Right atrium auricular region (tissue), 2 donors: ENCODE results near the gene CILP2. TPM values are rescaled to one million over a fixed set of nuclear protein-coding genes. Genes with fewer than 3 reads are reported as not detected.

Source experiments
- DNase-seq: peaks from one replicate; pipeline ENCODE4 v3.0.0-alpha.2; 2019; ENCODE audit warnings: low spot score
- H3K27ac ChIP-seq, 2 donors: fragments of 200-600 bp; sonication (generic); 1 replicate in 1 of 2; 2 replicates in 1 of 2; pipeline ENCODE4 v1.5.1; 2016 to 2019
- H3K27me3 ChIP-seq, 2 donors: fragments of 200-600 bp; sonication (generic); one replicate each; pipeline versions ENCODE4 v1.5.1 to v1.6.0; 2017 to 2019
- H3K36me3 ChIP-seq: fragments of 200-600 bp; sonication (generic); one replicate; pipeline ENCODE4 v1.5.1; 2016
- H3K4me1 ChIP-seq, 2 donors: fragments of 200-600 bp; sonication (generic); one replicate each; pipeline versions ENCODE4 v1.5.1 to v1.6.0; 2017 to 2019
- H3K4me3 ChIP-seq, 2 donors: fragments of 200-600 bp; sonication (generic); 1 replicate in 1 of 2; 2 replicates in 1 of 2; pipeline ENCODE4 v1.5.1; 2017 to 2019; ENCODE audit warnings: mild to moderate bottlenecking in 1 of 2, moderate library complexity in 1 of 2
- H3K9me3 ChIP-seq, 2 donors: fragments of 200-600 bp; sonication (generic); one replicate each; pipeline ENCODE4 v1.5.1; 2019
- total RNA-seq, 2 donors: library from RNA; depleted of rRNA; stranded (reverse); fragments of >200 nt; gene quantifications; one replicate each; pipeline ENCODE4 v1.1.0, GENCODE V29; 2016
- TF ChIP-seq, protein P1 (sequence below), 2 donors: fragments of 200-600 bp; sonication (generic); IDR thresholded peaks; one replicate each; pipeline ENCODE4 v1.5.1; 2019; ENCODE audit warnings: antibody characterized with exemption in 2 of 2

CILP2 gene
- total RNA-seq, 2 donors from 2014 or later, result 0.19 to 0.24 TPM

DNA sequence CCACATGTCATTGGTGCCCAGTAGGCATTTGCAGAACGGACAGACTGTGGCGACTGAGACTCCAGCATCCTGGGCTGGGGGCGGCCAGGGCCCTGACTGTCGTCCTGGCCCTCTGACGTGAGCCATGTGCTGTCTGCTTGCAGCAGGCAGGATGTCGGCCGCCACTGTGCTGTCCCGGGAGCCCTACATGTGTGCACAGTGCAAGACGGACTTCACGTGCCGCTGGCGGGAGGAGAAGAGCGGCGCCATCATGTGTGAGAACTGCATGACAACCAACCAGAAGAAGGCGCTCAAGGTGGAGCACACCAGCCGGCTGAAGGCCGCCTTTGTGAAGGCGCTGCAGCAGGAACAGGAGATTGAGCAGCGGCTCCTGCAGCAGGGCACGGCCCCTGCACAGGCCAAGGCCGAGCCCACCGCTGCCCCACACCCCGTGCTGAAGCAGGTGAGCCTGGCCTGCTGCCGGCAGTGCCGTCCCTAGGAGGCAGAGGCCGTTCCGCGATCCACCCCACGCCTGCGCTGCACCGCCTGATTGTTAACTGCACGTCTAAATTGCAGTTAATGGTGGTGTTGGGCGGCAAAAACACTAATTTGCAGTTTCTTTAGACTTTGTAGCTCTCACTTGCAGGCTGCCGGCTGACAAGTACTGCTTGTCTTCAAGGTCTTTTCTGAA, 37.0 kb upstream of the CILP2 start:
- no peak overlapping the region for H3K4me3 ChIP-seq
- TF ChIP-seq, protein P1, sequence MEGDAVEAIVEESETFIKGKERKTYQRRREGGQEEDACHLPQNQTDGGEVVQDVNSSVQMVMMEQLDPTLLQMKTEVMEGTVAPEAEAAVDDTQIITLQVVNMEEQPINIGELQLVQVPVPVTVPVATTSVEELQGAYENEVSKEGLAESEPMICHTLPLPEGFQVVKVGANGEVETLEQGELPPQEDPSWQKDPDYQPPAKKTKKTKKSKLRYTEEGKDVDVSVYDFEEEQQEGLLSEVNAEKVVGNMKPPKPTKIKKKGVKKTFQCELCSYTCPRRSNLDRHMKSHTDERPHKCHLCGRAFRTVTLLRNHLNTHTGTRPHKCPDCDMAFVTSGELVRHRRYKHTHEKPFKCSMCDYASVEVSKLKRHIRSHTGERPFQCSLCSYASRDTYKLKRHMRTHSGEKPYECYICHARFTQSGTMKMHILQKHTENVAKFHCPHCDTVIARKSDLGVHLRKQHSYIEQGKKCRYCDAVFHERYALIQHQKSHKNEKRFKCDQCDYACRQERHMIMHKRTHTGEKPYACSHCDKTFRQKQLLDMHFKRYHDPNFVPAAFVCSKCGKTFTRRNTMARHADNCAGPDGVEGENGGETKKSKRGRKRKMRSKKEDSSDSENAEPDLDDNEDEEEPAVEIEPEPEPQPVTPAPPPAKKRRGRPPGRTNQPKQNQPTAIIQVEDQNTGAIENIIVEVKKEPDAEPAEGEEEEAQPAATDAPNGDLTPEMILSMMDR (IDR thresholded peaks at IDR 0.05), result no peak
- H3K27me3 ChIP-seq, result no peaks in the 10 kb centered on the region
- no peak for DNase-seq
- no peaks in the 10 kb centered on the region for H3K4me1 ChIP-seq
- peaks cover 95% of the 10 kb centered on the region for H3K36me3 ChIP-seq
- H3K27ac ChIP-seq, result no peak overlapping the region
- no peaks in the 10 kb centered on the region for H3K9me3 ChIP-seq

DNA sequence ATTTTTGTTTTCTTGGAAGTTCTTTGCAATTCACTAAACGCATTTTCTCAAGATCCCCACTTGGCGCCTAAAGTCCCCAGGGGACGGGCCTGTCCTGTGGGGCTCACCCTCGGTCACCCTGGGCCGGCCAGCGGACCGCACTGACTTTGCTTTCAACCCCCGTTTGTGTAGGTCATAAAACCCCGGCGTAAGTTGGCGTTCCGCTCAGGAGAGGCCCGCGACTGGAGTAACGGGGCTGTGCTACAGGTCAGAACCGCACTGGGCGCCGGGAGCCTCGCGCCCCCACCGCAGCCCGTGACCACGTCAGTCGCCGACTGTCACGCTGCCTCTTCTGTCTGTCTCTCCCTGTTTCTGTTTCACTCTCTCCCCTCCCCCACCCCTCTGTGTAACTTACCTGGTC, 36.3 kb upstream of the CILP2 start:
- no peak overlapping the region for H3K4me3 ChIP-seq
- no peaks in the 10 kb centered on the region for H3K4me1 ChIP-seq
- TF ChIP-seq, protein P1 (IDR thresholded peaks at IDR 0.05), result no peak
- H3K27ac ChIP-seq, result no peak overlapping the region
- no peak for DNase-seq
- peaks cover 93% of the 10 kb centered on the region for H3K36me3 ChIP-seq
- no peaks in the 10 kb centered on the region for H3K9me3 ChIP-seq
- H3K27me3 ChIP-seq, result no peaks in the 10 kb centered on the region

DNA sequence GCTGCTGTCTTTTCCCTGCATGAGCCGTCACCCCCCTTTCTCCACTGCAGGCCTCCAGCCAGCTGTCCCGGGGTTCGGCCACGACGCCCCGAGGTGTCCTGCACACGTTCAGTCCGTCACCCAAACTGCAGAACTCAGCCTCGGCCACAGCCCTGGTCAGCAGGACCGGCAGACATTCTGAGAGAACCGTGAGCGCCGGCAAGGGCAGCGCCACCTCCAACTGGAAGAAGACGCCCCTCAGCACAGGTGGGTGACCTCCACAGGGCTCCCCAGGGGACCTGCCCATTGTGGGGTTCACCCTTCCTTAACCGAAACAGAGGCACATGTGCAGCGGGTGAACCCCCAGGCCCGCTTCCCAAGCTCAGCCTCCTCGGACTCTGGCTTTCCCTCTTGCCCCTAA, 35.8 kb upstream of the CILP2 start:
- DNase-seq, result no peak
- Histone ChIP-seq H3K27ac (no peak overlapping the region), H3K27me3 (no peaks in the 10 kb centered on the region), H3K9me3 (no peaks in the 10 kb centered on the region), H3K36me3 (peaks cover 91% of the 10 kb centered on the region), H3K4me3 (no peak overlapping the region), H3K4me1 (no peaks in the 10 kb centered on the region)
- TF ChIP-seq, protein P1 (IDR thresholded peaks at IDR 0.05), result no peak

- Histone ChIP-seq H3K9me3 (no peaks in the 10 kb centered on the region), H3K4me1 (no peaks in the 10 kb centered on the region), H3K27me3 (no peaks in the 10 kb centered on the region), H3K27ac (no peak overlapping the region), H3K36me3 (peaks cover 88% of the 10 kb centered on the region), H3K4me3 (no peak overlapping the region)
- DNase-seq, result no peak
- TF ChIP-seq, protein P1 (IDR thresholded peaks at IDR 0.05), result no peak
These were observed 35.1 kb upstream of the CILP2 start for GRCh38 chr19:19502808-19503602.

DNA sequence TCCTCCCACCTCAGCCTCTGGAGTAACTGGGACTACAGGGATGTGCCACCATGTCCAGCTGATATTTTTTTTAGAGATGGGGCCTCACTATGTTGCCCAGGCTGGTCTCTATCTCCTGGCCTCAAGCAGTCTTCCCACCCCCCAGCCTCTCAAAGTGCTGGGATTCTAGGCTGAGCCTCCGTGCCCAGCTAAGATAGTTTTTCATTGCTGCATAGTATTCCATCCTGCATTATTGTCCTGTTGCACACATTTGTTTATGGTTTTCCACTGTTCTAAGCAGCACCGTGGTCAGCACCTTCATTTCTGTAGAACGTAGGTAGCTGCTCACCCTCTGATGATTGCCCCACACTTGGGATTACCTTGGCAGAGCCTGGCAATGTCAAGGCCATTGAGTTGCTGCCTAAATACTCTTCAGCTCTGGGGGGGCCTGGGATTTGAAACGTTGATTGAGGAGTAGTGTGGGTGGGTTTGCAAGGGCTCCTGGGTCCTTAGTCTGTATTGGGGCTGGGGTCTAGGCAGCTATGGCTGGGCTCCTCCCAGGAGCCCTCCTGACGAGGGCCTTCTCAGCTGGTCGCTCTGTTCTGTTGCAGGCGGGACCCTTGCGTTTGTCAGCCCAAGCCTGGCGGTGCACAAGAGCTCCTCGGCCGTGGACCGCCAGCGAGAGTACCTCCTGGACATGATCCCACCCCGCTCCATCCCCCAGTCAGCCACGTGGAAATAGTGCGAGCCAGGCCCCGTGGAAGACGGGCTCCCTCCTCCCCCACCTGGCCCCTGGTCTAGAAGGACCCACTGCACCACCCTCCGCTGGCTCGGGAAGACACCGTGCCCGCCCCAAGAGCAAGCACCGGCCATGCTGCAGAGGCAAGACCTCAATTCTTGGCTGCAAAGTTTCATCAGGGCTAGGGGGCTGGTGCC, 33.1 kb upstream of the CILP2 start:
- Histone ChIP-seq H3K27ac (no peak overlapping the region), H3K4me1 (no peaks in the 10 kb centered on the region), H3K36me3 (peaks cover 68% of the 10 kb centered on the region), H3K4me3 (no peak overlapping the region), H3K27me3 (no peaks in the 10 kb centered on the region), H3K9me3 (no peaks in the 10 kb centered on the region)
- TF ChIP-seq, protein P1 (IDR thresholded peaks at IDR 0.05), result no peak
- no peak for DNase-seq
